ENCODE data around the gene AQP2.

DNA sequence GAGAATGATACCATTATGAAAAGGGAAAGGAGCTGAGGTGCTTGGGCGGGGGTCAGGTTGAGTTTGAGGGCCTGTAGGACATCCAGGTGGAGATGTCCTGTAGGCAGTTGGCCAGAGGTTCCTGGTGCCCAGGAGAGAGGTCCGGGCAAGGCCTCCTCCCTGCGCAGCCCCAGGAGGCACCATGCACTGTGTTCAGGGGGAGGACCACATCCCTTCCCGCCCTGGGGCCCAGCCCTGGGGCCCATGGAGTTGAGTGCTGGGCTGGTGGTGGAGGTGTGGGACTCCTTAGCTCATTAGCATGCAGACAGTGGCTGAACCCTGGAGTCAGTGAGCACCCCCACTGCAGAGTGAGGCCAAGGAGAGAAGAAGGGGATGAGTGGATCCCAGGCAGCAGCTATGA, 41.2 kb upstream of the AQP2 start:
- no peak for TF ChIP-seq POLR2A (IDR thresholded peaks at IDR 0.05; ENCODE audit: low read length)
- TF ChIP-seq GATA1 (IDR thresholded peaks at IDR 0.05; ENCODE audit: low read depth, low read length): no peak

Measured in erythroblast (primary cell).